MCF 10A (cell line): ENCODE data around the gene ANO6. TPM values are rescaled to one million over a fixed set of nuclear protein-coding genes. Genes with fewer than 3 reads are reported as not detected.

Experiments
- BruUV-seq: library from RNA; stranded (reverse); fragments of 400-500 nt; replicated peaks from 2 replicates; lab custom pipeline; 2021; lab: Mats Ljungman, UMichigan
- CTCF ChIA-PET: fragments of 300-600 bp; sonication (Branson Sonifier 250); formaldehyde crosslinking; extraction: SDS; loops from one replicate; lab custom pipeline; 2021; ENCODE audit warnings: antibody characterized with exemption, inconsistent platforms; lab: Yijun Ruan, JAX
- POLR2A ChIA-PET: fragments of 300-600, 350-650 bp; sonication (Branson Sonifier 250); formaldehyde crosslinking; extraction: SDS; loops from one replicate; lab custom pipeline; 2020; ENCODE audit warnings: antibody characterized with exemption, inconsistent platforms; lab: Yijun Ruan, JAX
- DNase-seq: peaks from one replicate; pipeline ENCODE4 v3.0.0-alpha.2; 2018; ENCODE audit not compliant: unreplicated experiment
- H3K27ac Mint-ChIP-seq: one replicate; pipeline ENCODE4 v1.8.0; 2022; ENCODE audit warnings: mild to moderate bottlenecking, low read depth, mixed read lengths; ENCODE audit not compliant: unreplicated experiment
- H3K27me3 Mint-ChIP-seq: one replicate; pipeline ENCODE4 v1.8.0; 2022; ENCODE audit warnings: mixed read lengths; ENCODE audit not compliant: insufficient read depth, unreplicated experiment
- H3K36me3 Mint-ChIP-seq: one replicate; pipeline ENCODE4 v1.8.0; 2022; ENCODE audit warnings: mild to moderate bottlenecking, moderate library complexity, mixed read lengths; ENCODE audit not compliant: insufficient read depth, unreplicated experiment
- H3K4me1 Mint-ChIP-seq: one replicate; pipeline ENCODE4 v1.8.0; 2022; ENCODE audit warnings: mixed read lengths; ENCODE audit not compliant: insufficient read depth, unreplicated experiment
- H3K4me3 Mint-ChIP-seq: one replicate; pipeline ENCODE4 v1.8.0; 2022; ENCODE audit warnings: mild to moderate bottlenecking, moderate library complexity, mixed read lengths; ENCODE audit not compliant: unreplicated experiment
- H3K9me3 Mint-ChIP-seq: one replicate; pipeline ENCODE4 v1.8.0; 2022; ENCODE audit warnings: mixed read lengths; ENCODE audit not compliant: unreplicated experiment
- intact Hi-C: fragments of 100-400 bp; cut with micrococcal nuclease; formaldehyde crosslinking; loops from 2 replicates; pipeline ENCODE4 v1.14.1; 2022
- total RNA-seq: library from RNA; stranded (reverse); gene quantifications from 2 replicates; pipeline ENCODE4 v1.2.3, GENCODE V29; 2022
- TF ChIP-seq, protein P1 (sequence below): fragments of 200-600 bp; IDR thresholded peaks from one replicate; pipeline ENCODE4 v1.8.0; 2022; ENCODE audit warnings: antibody characterized with exemption, mild to moderate bottlenecking; ENCODE audit not compliant: unreplicated experiment

Gene ANO6
- total RNA-seq, 1 experiment from 2014 or later = 25.4 TPM

DNA sequence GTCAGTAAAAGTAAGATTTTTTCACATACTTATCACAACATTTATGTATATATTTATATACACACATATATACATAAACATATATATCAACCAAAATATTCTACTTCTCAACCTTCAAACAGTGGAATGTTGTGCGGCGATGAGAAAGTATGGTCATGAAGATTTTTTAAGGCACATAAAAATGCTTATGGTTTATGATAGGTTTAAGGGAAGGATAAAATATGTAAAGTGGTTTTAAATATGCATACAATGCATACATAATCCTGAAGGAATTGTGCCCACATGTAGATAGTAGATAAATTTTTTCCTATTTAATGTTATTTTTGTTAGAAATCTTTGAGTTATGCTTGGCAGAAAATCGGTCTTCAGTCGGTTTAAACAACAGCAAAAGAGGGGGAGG is 182.7 kb downstream of the ANO6 start:
- no peaks in the 10 kb centered on the region for H3K27me3 Mint-ChIP-seq
- TF ChIP-seq, protein P1, sequence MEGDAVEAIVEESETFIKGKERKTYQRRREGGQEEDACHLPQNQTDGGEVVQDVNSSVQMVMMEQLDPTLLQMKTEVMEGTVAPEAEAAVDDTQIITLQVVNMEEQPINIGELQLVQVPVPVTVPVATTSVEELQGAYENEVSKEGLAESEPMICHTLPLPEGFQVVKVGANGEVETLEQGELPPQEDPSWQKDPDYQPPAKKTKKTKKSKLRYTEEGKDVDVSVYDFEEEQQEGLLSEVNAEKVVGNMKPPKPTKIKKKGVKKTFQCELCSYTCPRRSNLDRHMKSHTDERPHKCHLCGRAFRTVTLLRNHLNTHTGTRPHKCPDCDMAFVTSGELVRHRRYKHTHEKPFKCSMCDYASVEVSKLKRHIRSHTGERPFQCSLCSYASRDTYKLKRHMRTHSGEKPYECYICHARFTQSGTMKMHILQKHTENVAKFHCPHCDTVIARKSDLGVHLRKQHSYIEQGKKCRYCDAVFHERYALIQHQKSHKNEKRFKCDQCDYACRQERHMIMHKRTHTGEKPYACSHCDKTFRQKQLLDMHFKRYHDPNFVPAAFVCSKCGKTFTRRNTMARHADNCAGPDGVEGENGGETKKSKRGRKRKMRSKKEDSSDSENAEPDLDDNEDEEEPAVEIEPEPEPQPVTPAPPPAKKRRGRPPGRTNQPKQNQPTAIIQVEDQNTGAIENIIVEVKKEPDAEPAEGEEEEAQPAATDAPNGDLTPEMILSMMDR = no peak
- intact Hi-C loops = no loop called here
- peaks cover 19% of the 10 kb centered on the region for H3K9me3 Mint-ChIP-seq
- CTCF ChIA-PET = interaction anchor here (0.6 to 0.7 kb wide), 2 partner anchors 131 to 213 kb away, joined by 3 read pairs; no protein-coding TSS in a partner anchor
- H3K27ac Mint-ChIP-seq = no peak overlapping the region
- POLR2A ChIA-PET = no interaction called here
- no peak for DNase-seq
- H3K4me1 Mint-ChIP-seq = no peaks in the 10 kb centered on the region
- BruUV-seq = no TSS peak
- H3K4me3 Mint-ChIP-seq = no peak overlapping the region
- H3K36me3 Mint-ChIP-seq = peaks cover 14% of the 10 kb centered on the region

DNA sequence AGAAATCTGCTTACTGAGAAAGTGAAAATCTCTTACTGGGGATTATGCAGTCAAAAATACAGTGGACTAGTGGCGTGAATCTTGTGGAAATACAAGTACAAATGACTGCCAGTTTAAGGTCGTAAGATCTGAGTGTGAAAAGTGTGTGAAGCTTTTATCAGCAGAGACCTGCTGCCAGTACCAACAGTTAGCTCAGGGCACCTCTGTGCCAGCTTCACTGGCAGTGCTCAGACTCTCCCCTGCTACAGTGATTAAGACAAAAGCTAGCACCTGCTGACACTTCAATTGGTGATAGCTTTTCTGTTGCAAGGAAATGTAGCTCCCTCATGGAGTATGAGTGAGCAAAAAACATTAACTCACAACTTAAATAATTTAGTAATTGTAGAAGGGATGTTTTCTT is 185.1 kb downstream of the ANO6 start:
- TF ChIP-seq, protein P1 = no peak
- intact Hi-C loops = no loop called here
- ChIA-PET POLR2A (no interaction called here), CTCF (interaction anchor here (0.5 kb wide), 1 partner anchor 42 kb away, joined by 3 read pairs; no protein-coding TSS in a partner anchor)
- BruUV-seq = no TSS peak
- no peaks in the 10 kb centered on the region for H3K27me3 Mint-ChIP-seq
- H3K4me1 Mint-ChIP-seq = no peaks in the 10 kb centered on the region
- no peak for DNase-seq
- H3K4me3 Mint-ChIP-seq = no peak overlapping the region
- H3K9me3 Mint-ChIP-seq = peaks cover 5% of the 10 kb centered on the region
- no peak overlapping the region for H3K27ac Mint-ChIP-seq
- peaks cover 29% of the 10 kb centered on the region for H3K36me3 Mint-ChIP-seq

GRCh38 chr12:45402288-45402687 is 186.4 kb downstream of the ANO6 start:
- intact Hi-C loops = no loop called here
- POLR2A ChIA-PET = interaction anchor here (1.0 kb wide), 1 partner anchor 13 kb away, joined by 3 read pairs; no protein-coding TSS in a partner anchor
- Mint-ChIP-seq H3K27ac (no peak overlapping the region), H3K4me3 (no peak overlapping the region), H3K4me1 (no peaks in the 10 kb centered on the region), H3K36me3 (peaks cover 25% of the 10 kb centered on the region), H3K9me3 (no peaks in the 10 kb centered on the region), H3K27me3 (no peaks in the 10 kb centered on the region)
- DNase-seq = no peak
- no TSS peak for BruUV-seq
- CTCF ChIA-PET = interaction anchor here (0.6 to 1.4 kb wide), 3 partner anchors 8 to 231 kb away, joined by 3 to 4 read pairs (median 4); no protein-coding TSS in a partner anchor
- TF ChIP-seq, protein P1 = no peak

DNA sequence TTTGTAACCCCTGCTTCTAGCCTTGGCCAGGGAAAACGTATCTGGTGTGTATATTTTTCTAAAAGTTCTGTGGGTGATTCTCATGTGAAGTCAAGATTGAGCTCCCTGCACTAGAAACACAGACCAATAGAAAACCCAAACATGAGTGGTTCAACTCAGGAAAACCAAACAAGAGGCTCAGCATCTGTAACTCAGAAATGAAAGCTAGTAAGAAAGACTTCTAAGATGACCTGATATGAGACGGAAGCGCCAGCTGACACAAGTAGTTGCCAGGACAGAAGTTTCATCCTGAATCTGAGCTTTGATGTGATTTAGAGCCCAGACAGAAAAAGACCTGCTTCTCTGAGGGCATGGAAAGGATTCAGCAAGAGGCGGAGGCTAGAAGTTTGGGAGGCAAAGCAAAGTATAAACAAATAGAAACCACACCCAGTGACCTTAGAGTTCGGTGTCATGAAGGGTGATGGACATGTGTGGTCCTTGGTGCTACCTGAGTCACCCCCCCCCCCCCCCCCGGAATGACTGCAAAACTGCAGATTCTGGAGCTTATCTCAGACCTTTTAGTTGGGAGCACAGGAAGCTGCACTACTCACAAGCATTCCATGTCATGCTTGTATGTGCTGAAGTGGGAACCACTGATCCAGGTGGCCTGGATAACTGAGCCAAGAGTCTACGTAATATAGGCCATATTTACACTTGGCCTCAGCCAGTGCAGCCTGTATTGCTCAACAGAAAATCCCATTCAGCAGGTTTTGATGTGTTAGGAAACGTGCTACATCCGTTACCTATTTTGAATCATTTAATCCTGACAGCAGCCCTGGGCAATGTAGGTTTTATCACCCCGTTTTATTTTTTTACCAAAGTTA is 191.3 kb downstream of the ANO6 start:
- H3K27me3 Mint-ChIP-seq = no peaks in the 10 kb centered on the region
- H3K4me3 Mint-ChIP-seq = no peak overlapping the region
- no peaks in the 10 kb centered on the region for H3K9me3 Mint-ChIP-seq
- ChIA-PET CTCF (interaction anchor here (0.6 to 1.0 kb wide), 4 partner anchors 8 to 339 kb away, joined by 3 to 5 read pairs (median 4); no protein-coding TSS in a partner anchor), POLR2A (interaction anchor here (0.7 kb wide), 1 partner anchor 1335 kb away, joined by 3 read pairs; no protein-coding TSS in a partner anchor)
- H3K4me1 Mint-ChIP-seq = no peaks in the 10 kb centered on the region
- BruUV-seq = no TSS peak
- no peak for DNase-seq
- TF ChIP-seq, protein P1 = no peak
- H3K27ac Mint-ChIP-seq = no peak overlapping the region
- intact Hi-C loops = no loop called here
- peaks cover 31% of the 10 kb centered on the region for H3K36me3 Mint-ChIP-seq
